ENCODE measurements around the gene RAP1GAP2.

RAP1GAP2 gene

DNA sequence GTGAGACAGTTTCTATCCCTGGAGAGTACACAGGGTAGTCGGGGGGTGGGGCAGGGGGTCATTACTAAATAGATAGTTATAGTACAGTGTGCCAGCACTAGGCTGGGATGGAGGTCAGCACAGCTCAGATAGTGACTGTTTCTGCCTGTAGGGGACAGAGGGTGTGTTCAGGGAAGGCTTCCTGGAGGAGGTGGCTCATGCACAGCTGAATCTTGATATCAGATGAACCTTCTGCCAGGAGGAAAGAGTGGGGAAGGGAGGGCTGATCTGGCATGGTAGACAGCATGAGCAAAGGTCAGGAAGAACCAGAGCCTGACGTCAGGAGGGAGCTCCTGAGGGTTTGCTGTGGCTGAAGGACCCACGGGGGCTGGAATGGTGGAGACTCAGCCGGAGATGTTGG lies 210.6 kb downstream of the RAP1GAP2 start:
- TF ChIP-seq, protein P1, sequence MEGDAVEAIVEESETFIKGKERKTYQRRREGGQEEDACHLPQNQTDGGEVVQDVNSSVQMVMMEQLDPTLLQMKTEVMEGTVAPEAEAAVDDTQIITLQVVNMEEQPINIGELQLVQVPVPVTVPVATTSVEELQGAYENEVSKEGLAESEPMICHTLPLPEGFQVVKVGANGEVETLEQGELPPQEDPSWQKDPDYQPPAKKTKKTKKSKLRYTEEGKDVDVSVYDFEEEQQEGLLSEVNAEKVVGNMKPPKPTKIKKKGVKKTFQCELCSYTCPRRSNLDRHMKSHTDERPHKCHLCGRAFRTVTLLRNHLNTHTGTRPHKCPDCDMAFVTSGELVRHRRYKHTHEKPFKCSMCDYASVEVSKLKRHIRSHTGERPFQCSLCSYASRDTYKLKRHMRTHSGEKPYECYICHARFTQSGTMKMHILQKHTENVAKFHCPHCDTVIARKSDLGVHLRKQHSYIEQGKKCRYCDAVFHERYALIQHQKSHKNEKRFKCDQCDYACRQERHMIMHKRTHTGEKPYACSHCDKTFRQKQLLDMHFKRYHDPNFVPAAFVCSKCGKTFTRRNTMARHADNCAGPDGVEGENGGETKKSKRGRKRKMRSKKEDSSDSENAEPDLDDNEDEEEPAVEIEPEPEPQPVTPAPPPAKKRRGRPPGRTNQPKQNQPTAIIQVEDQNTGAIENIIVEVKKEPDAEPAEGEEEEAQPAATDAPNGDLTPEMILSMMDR (IDR thresholded peaks at IDR 0.05; ENCODE audit: extremely low read depth, missing control alignments): no peak
- no peak for DNase-seq (ENCODE audit: low spot score)

DNA sequence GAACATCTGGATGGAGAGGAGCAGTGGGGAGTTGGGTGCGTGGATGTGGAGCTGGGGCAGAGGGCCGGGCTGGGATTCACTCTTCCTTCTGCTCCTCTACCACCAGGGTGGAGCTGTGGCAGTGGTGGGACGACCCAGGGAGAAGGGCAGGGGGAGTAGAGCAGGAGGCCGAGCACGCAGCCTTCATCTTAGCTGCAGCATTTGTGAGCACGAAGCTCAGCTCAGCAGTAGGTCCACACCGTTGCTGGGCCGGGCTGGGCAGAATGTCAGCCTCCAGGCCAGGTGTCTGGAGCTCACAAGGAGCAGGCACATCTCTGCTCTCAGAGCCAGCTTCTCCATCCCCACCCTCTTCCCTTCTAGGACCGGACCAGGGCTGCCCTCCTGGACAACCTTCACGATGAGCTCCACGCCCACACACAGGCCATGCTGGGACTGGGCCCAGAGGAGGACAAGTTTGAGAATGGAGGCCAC lies 211.4 kb downstream of the RAP1GAP2 start:
- TF ChIP-seq, protein P1 (IDR thresholded peaks at IDR 0.05; ENCODE audit: extremely low read depth, missing control alignments): no peak
- no peak for DNase-seq (ENCODE audit: low spot score)

DNA sequence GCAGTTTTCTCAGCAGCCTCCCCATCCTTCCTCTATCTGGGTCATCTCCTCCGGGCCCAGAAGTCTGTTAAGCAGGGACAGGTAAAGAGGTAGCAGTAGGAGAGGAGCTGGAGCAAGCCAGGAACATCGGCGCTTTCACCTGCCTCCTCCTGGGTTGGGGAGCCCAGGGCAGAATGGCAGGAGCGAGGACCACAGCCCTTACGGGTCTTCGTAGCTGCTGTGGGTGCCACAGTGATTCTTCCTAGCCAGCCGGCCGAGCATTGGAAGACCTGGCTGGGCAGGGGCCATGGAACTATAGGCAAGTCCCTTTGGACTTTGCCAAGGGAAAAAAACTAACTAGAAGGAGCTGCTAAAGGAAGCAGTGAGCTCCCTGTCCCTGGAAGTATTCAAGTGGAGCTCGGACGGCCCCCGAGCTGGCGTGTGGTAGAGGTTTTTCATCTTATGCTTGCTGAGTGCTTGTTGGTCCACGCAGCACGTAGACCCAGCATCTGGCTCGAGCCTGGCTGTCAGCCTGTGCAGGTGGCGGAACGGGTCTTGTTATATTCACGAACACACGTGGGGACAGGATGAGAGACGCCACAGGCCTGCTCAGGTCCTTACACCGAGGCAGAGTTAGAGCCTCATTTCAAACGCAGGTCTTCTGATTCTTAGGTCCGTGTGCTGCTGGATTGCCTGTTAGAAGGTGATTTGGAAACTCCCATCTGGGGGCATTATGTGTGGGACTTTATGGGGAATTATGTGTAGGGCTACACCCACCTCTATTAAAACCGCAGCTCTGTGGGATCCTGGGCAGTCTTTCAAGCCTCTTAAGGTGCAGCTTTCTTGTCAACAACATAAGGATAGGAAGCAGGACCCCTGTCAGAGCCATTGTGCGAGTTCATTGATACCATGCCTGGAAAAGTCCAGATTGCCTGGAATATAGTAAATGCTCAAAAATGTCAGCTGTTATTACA lies 212.4 kb downstream of the RAP1GAP2 start:
- TF ChIP-seq, protein P1 (IDR thresholded peaks at IDR 0.05; ENCODE audit: extremely low read depth, missing control alignments): no peak
- DNase-seq (ENCODE audit: low spot score): no peak

DNA sequence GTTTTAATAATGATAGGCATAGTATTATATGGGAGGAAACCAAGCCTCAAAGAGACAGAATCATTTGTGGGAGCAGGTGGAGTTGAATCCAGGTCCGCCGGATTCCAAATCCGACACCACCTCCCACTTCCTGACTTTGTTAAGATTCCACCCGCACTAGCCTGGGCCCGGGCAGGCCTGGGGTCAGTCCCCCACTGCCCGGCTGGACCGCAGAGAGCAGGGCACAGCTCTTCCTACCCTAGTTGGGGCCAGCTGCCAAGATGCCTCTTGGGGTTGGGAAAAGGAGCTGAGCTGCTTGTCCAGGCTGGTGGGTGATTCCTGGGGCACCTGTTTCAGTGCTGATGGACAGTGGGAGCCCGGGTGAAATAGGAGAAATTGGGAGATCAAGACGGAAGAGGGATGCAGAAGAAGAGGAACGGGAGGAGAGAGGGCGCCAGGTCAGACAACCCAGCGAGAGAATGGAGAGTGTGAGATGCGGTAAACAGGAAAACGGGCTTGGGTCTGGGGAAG lies 213.2 kb downstream of the RAP1GAP2 start:
- no peak for DNase-seq (ENCODE audit: low spot score)
- TF ChIP-seq, protein P1 (IDR thresholded peaks at IDR 0.05; ENCODE audit: extremely low read depth, missing control alignments): no peak

DNA sequence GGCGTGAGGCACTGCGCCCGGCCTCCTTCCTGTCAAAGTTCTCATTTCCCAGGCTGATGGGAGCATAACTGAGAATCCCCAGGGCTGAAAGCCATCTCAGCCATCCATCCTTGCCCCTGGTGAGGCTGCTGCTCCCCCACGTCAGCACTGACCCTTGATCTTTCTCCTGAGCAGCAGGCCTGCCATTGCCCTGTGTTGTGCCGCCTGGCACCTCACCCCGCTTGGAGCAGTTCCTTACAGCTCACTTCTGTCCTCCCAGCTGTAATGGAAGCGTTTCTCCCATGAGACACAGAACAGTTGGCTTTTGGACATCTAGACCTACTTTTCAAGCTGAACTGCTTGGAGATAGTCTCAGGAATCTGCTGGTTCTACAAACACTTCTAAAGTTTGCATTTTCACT lies 215.7 kb downstream of the RAP1GAP2 start:
- no peak for DNase-seq (ENCODE audit: low spot score)
- TF ChIP-seq, protein P1 (IDR thresholded peaks at IDR 0.05; ENCODE audit: extremely low read depth, missing control alignments): no peak

DNA sequence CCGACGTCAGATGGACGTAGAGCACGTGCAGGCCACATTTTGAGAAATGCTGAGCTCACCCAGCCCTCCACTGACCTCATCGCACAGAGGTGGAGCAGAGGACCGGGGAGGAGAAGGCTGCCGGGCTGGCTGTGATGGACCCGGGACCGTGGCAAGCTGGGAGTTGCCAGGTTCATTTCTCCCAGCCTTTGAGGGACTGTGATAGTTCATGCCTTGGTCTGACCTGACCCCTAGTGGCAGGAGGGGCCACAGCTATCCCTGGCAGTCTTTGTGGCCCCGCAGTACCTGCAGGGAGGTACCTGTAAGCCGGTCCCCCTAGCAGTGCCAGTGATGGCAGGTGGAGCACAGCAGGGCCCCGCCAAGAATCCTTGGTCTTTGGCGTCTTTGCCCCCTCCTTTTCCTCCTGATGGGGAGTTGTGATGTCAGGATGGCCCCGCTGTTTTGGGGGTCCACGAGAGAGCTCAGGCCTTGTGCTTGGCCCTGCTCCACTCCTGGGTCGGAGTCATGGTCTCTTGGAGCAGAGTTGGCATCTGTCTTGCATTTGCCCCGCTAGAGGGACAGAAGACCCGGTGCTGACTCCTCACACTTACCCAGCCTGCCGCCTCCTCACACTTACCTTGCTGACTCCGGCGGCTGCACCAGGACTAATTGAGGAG lies 216.8 kb downstream of the RAP1GAP2 start:
- peak; percentile 79 for DNase-seq (ENCODE audit: low spot score)
- TF ChIP-seq, protein P1 (IDR thresholded peaks at IDR 0.05; ENCODE audit: extremely low read depth, missing control alignments): peak; percentile 57

DNA sequence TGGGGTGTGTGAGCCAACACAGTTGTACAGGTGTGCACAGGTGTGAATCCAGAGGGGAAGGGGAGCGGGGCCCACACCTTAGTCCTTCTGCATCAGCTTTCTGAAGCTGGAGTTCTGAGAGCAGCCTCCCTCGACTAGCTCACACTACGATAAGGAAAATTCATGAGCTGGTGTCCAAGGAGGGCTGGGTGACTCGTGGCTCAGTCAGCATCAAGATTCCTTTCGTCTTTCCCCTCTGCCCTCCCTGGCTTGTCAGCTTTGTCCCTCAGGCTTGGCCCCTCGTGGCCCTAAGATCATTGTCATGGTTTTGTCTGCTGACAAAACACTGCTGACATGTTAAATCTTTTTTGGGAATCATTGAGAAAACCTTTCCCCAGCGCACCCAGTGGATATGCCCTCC lies 219.7 kb downstream of the RAP1GAP2 start:
- TF ChIP-seq, protein P1 (IDR thresholded peaks at IDR 0.05; ENCODE audit: extremely low read depth, missing control alignments): no peak
- no peak for DNase-seq (ENCODE audit: low spot score)
